Measurements from ENCODE around the gene P2RY2. TPM values are rescaled to one million over a fixed set of nuclear protein-coding genes. Genes with fewer than 3 reads are reported as not detected.

P2RY2 gene
- total RNA-seq, 1 donor from 2014 or later, result 19.8 TPM

- no peak for DNase-seq
- H3K27me3 ChIP-seq (ENCODE audit: low read depth), result no peaks in the 10 kb centered on the region
- peaks cover 18% of the 10 kb centered on the region for H3K4me1 ChIP-seq
- intact Hi-C loops (cut with micrococcal nuclease), result no loop called here
- no peak overlapping the region for H3K4me3 ChIP-seq
- TF ChIP-seq CTCF (IDR thresholded peaks at IDR 0.05; ENCODE audit: borderline replicate concordance), result no peak
- H3K27ac ChIP-seq (replicated peaks), result no peak overlapping the region
- no peaks in the 10 kb centered on the region for H3K36me3 ChIP-seq
- H3K9me3 ChIP-seq (replicated peaks), result no peaks in the 10 kb centered on the region
Measured at GRCh38 chr11:73283276-73284000, 65.4 kb downstream of the P2RY2 start.

- Histone ChIP-seq H3K36me3 (no peaks in the 10 kb centered on the region), H3K4me3 (no peak overlapping the region), H3K27ac (replicated peaks) (no peak overlapping the region), H3K27me3 (ENCODE audit: low read depth) (no peaks in the 10 kb centered on the region), H3K9me3 (replicated peaks) (no peaks in the 10 kb centered on the region), H3K4me1 (peaks cover 25% of the 10 kb centered on the region)
- no peak for DNase-seq
- TF ChIP-seq CTCF (IDR thresholded peaks at IDR 0.05; ENCODE audit: borderline replicate concordance), result no peak
- intact Hi-C loops (cut with micrococcal nuclease), result no loop called here
Measured at GRCh38 chr11:73284106-73284505, 66.0 kb downstream of the P2RY2 start.

GRCh38 chr11:73285721-73286120 is 67.6 kb downstream of the P2RY2 start:
- no peak for DNase-seq
- Histone ChIP-seq H3K27me3 (ENCODE audit: low read depth) (no peaks in the 10 kb centered on the region), H3K36me3 (no peaks in the 10 kb centered on the region), H3K4me1 (peaks cover 33% of the 10 kb centered on the region), H3K4me3 (no peak overlapping the region), H3K9me3 (replicated peaks) (no peaks in the 10 kb centered on the region), H3K27ac (replicated peaks) (no peak overlapping the region)
- intact Hi-C loops (cut with micrococcal nuclease), result no loop called here
- TF ChIP-seq CTCF (IDR thresholded peaks at IDR 0.05; ENCODE audit: borderline replicate concordance), result no peak

Other genes starting within 250 kb of the P2RY2 start
- gene FCHSD2, start 76.0 kb upstream of the P2RY2 start, total RNA-seq, result 43.4 TPM
- 2.2 TPM for gene P2RY6, start 54.1 kb downstream of the P2RY2 start, total RNA-seq
- gene ARHGEF17, start 90.0 kb downstream of the P2RY2 start, total RNA-seq, result 53.1 TPM
- gene RELT, start 158.1 kb downstream of the P2RY2 start, total RNA-seq, result 1.6 TPM

Measured in left ventricle myocardium inferior (tissue), 1 donor.